Measurements from ENCODE around the gene TMEM127.

DNA sequence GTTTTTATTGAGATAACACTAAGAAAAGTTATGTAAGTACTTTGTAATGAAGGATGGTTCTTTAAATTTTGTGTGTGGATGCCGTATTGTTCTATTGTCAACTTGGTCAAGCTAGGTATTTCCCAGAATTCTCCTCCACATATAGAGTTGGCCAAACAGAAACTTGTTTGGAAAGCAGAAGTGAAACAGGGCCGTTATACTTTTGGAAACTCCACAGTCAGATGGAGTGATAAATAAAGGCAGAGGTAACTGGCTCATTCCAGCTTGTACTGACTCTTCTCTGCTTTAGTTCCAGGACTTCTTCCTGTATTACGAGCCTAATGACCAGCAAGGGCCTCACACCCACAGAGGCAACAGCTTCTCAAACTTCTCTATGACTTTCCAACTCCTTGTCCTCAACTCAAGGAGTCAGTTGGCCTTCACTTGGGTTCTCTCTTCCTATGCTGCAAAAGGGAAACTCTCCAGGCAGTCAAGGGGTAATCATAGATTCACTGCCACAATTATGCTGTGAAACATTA lies 40.7 kb downstream of the TMEM127 start:
- TF ChIP-seq, protein P1, sequence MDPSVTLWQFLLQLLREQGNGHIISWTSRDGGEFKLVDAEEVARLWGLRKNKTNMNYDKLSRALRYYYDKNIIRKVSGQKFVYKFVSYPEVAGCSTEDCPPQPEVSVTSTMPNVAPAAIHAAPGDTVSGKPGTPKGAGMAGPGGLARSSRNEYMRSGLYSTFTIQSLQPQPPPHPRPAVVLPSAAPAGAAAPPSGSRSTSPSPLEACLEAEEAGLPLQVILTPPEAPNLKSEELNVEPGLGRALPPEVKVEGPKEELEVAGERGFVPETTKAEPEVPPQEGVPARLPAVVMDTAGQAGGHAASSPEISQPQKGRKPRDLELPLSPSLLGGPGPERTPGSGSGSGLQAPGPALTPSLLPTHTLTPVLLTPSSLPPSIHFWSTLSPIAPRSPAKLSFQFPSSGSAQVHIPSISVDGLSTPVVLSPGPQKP (IDR thresholded peaks at IDR 0.05; ENCODE audit: low read depth, low read length) = no peak
- TF ChIP-seq CTCF (IDR thresholded peaks at IDR 0.05) = no peak
- no peak for TF ChIP-seq MAZ (IDR thresholded peaks at IDR 0.05; ENCODE audit: borderline replicate concordance, low read depth, low read length)
- TF ChIP-seq REST (IDR thresholded peaks at IDR 0.05) = no peak
- TF ChIP-seq POLR2A (IDR thresholded peaks at IDR 0.05; ENCODE audit: low read length) = no peak
- TF ChIP-seq POLR2AphosphoS2 (conservative IDR thresholded peaks at IDR 0.05; ENCODE audit: low read length) = no peak
- TF ChIP-seq CEBPB (IDR thresholded peaks at IDR 0.05) = no peak
- TF ChIP-seq NPAS2 (CRISPR knock-in tag; IDR thresholded peaks at IDR 0.05; ENCODE audit: borderline replicate concordance) = no peak
- no peak for TF ChIP-seq RAD21 (conservative IDR thresholded peaks at IDR 0.05 in 1 of 2, IDR thresholded peaks at IDR 0.05 in 1 of 2)

Data from A549 (cell line).